Loucy (cell line): Measurements from ENCODE around the gene MESD.

Experiments used
- EZH2phosphoT487 ChIP-seq: fragments of 200-600 bp; IDR thresholded peaks from 2 replicates; pipeline ENCODE4 v1.6.1; 2018; ENCODE audit warnings: antibody characterized with exemption, mild to moderate bottlenecking, moderate library complexity, borderline replicate concordance
- TF ChIP-seq, protein P1 (sequence below): fragments of 200-600 bp; sonication (generic); conservative IDR thresholded peaks from 2 replicates; pipeline ENCODE4 v1.5.1; 2014; ENCODE audit warnings: mild to moderate bottlenecking, antibody characterized with exemption, low read length

DNA sequence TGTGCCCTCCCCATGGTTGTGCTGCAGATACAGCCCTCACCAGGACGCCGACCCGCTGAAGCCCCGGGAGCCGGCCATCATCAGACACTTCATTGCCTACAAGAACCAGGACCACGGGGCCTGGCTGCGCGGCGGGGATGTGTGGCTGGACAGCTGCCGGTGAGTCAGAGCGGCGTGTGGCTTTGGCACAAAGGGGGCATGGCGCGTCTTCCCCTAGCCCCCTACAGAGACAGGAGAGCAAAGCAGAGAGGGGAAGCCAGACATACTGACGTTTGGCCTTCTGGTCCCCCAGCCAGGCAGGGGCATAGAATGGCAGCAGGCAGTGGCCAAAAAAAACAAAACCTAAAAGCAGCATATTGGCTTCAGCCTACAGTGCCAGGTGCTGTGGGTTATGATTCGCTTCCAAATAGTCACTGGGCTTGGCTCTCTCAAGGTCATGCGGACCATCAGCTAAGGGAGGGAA, 64.0 kb downstream of the MESD start:
- TF ChIP-seq, protein P1, sequence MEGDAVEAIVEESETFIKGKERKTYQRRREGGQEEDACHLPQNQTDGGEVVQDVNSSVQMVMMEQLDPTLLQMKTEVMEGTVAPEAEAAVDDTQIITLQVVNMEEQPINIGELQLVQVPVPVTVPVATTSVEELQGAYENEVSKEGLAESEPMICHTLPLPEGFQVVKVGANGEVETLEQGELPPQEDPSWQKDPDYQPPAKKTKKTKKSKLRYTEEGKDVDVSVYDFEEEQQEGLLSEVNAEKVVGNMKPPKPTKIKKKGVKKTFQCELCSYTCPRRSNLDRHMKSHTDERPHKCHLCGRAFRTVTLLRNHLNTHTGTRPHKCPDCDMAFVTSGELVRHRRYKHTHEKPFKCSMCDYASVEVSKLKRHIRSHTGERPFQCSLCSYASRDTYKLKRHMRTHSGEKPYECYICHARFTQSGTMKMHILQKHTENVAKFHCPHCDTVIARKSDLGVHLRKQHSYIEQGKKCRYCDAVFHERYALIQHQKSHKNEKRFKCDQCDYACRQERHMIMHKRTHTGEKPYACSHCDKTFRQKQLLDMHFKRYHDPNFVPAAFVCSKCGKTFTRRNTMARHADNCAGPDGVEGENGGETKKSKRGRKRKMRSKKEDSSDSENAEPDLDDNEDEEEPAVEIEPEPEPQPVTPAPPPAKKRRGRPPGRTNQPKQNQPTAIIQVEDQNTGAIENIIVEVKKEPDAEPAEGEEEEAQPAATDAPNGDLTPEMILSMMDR = no peak
- no peak for TF ChIP-seq EZH2phosphoT487
